Smooth muscle cell (in vitro differentiated cells): Measurements from ENCODE around the gene STX18. TPM values are rescaled to one million over a fixed set of nuclear protein-coding genes. Genes with fewer than 3 reads are reported as not detected.

Source experiments
- DNase-seq: peaks from one replicate; lab custom pipeline; 2025; ENCODE audit not compliant: unreplicated experiment; lab: John Stamatoyannopoulos, UW
- H2AFZ ChIP-seq: fragments of 200-600 bp; sonication (generic); 2 replicates; pipeline ENCODE4 v1.6.0; 2016; ENCODE audit warnings: antibody characterized with exemption, low read depth, mild to moderate bottlenecking
- H3F3A ChIP-seq: fragments of 200-600 bp; sonication (generic); 2 replicates; pipeline ENCODE4 v1.6.0; 2017; ENCODE audit warnings: antibody characterized with exemption, low read depth
- H3K27ac ChIP-seq: fragments of 200-600 bp; sonication (generic); 2 replicates; pipeline ENCODE4 v1.5.1; 2016; ENCODE audit warnings: low read depth, mild to moderate bottlenecking
- H3K27me3 ChIP-seq: fragments of 200-600 bp; sonication (generic); 2 replicates; pipeline ENCODE4 v1.6.1; 2016; ENCODE audit warnings: low read depth, mild to moderate bottlenecking
- H3K36me3 ChIP-seq: fragments of 200-600 bp; sonication (generic); 2 replicates; pipeline ENCODE4 v1.5.1; 2016; ENCODE audit warnings: low read depth
- H3K4me1 ChIP-seq: fragments of 200-600 bp; sonication (generic); 2 replicates; pipeline ENCODE4 v1.5.1; 2016; ENCODE audit warnings: low read depth
- H3K4me2 ChIP-seq: fragments of 200-600 bp; sonication (generic); 2 replicates; pipeline ENCODE4 v1.6.0; 2016; ENCODE audit warnings: mild to moderate bottlenecking
- H3K4me3 ChIP-seq: fragments of 200-600 bp; sonication (generic); 2 replicates; pipeline ENCODE4 v1.5.1; 2016; ENCODE audit warnings: mild to moderate bottlenecking
- H3K79me2 ChIP-seq: fragments of 200-600 bp; sonication (generic); 2 replicates; pipeline ENCODE4 v1.6.0; 2016; ENCODE audit warnings: low read depth, mild to moderate bottlenecking
- H3K9ac ChIP-seq: fragments of 200-600 bp; sonication (generic); 2 replicates; pipeline ENCODE4 v1.6.0; 2016; ENCODE audit warnings: low read depth
- H3K9me3 ChIP-seq: fragments of 200-600 bp; sonication (generic); replicated peaks from 2 replicates; pipeline ENCODE4 v1.5.1; 2016; ENCODE audit warnings: low read depth
- H4K20me1 ChIP-seq: fragments of 200-600 bp; sonication (generic); 2 replicates; pipeline ENCODE4 v1.6.0; 2016; ENCODE audit warnings: low read depth
- WGBS: methylation state at CpG from one replicate; pipeline ENCODE4 v1.1.7; 2016; ENCODE audit warnings: low lambda C conversion rate; 5-methylcytosine and 5-hydroxymethylcytosine counted together
- polyA plus RNA-seq: library from polyadenylated mRNA; unstranded; fragments of >200 nt; fragmentation: Nextera tagmentation; extraction: Ambion mirVana; gene quantifications from 2 replicates; pipeline ENCODE4 v1.2.1, GENCODE V29; 2016
- total RNA-seq: library from RNA; depleted of rRNA; stranded (reverse); fragments of >200 nt; gene quantifications from 2 replicates; pipeline ENCODE4 v1.2.3, GENCODE V29; 2014
- TF ChIP-seq, protein P1 (sequence below): fragments of 200-600 bp; sonication (generic); IDR thresholded peaks from 2 replicates; pipeline ENCODE4 v1.5.1; 2017; ENCODE audit warnings: borderline replicate concordance, mild to moderate bottlenecking, antibody characterized with exemption; ENCODE audit not compliant: insufficient read depth, poor library complexity, severe bottlenecking

STX18 gene
- total and polyA plus RNA-seq, 2 experiments from 2014 or later = 17.7 to 23.3 TPM

DNA sequence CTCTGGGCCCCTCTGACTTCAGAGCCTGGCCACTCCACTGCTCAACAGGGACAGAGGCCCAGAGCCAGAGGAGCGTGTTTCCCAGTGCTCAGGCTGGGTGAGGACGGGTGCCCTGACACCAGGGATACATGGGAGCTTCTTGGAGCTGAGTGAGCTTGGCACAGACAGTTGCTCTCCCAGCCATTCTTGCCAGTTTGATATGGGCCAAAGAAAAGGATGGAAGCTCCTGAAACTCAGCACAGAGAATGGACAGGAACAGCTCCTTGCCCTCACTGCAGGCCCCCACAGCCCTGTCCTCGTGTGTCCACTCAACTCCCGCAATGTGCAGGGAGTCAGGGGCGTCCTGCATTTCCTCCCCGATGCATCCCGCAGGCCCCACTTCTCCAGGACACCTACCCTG lies 116.2 kb downstream of the STX18 start:
- no peaks in the 10 kb centered on the region for H3K79me2 ChIP-seq
- H2AFZ ChIP-seq = no peak overlapping the region
- peaks cover 9% of the 10 kb centered on the region for H3K4me1 ChIP-seq
- H3K4me2 ChIP-seq = no peak overlapping the region
- TF ChIP-seq, protein P1, sequence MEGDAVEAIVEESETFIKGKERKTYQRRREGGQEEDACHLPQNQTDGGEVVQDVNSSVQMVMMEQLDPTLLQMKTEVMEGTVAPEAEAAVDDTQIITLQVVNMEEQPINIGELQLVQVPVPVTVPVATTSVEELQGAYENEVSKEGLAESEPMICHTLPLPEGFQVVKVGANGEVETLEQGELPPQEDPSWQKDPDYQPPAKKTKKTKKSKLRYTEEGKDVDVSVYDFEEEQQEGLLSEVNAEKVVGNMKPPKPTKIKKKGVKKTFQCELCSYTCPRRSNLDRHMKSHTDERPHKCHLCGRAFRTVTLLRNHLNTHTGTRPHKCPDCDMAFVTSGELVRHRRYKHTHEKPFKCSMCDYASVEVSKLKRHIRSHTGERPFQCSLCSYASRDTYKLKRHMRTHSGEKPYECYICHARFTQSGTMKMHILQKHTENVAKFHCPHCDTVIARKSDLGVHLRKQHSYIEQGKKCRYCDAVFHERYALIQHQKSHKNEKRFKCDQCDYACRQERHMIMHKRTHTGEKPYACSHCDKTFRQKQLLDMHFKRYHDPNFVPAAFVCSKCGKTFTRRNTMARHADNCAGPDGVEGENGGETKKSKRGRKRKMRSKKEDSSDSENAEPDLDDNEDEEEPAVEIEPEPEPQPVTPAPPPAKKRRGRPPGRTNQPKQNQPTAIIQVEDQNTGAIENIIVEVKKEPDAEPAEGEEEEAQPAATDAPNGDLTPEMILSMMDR = no peak
- H3K27me3 ChIP-seq = no peaks in the 10 kb centered on the region
- H3K4me3 ChIP-seq = no peak overlapping the region
- 90% methylated on average over 7 of the region's 7 CpGs for WGBS
- no peak for DNase-seq
- H4K20me1 ChIP-seq = peaks cover 15% of the 10 kb centered on the region
- no peak overlapping the region for H3K27ac ChIP-seq
- H3K36me3 ChIP-seq = no peaks in the 10 kb centered on the region
- no peaks in the 10 kb centered on the region for H3F3A ChIP-seq
- no peak overlapping the region for H3K9ac ChIP-seq
- H3K9me3 ChIP-seq = no peaks in the 10 kb centered on the region

DNA sequence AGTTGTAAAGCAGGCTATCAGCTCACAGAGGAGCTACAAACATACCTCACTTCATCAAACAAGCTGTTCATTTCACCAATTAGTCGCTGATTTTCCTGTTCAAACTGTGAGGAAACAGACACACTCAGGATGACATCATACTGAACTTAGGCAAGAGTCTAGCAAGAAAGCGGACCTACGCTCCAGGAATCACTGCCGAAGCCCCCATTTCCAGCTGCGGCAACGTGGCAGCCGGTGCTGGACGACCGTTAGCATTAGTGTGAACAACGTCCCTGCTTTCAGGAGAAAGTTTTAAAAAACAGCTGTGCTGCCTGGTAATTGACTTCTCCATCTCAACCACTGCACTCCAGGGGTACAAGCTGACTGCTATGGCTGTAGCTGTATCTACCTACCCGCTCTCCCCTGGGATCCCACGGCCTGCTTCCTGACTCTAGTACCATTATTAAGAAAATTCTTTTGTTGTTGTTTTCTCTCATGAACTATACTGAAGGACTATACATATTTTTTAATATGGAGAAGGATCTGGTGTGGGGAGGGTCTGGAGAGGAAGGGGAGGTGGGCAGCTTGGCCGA lies 116.6 kb downstream of the STX18 start:
- Histone ChIP-seq H3K9me3 (no peaks in the 10 kb centered on the region), H3K9ac (no peak overlapping the region)
- WGBS = 90% methylated on average over 13 of the region's 13 CpGs

DNA sequence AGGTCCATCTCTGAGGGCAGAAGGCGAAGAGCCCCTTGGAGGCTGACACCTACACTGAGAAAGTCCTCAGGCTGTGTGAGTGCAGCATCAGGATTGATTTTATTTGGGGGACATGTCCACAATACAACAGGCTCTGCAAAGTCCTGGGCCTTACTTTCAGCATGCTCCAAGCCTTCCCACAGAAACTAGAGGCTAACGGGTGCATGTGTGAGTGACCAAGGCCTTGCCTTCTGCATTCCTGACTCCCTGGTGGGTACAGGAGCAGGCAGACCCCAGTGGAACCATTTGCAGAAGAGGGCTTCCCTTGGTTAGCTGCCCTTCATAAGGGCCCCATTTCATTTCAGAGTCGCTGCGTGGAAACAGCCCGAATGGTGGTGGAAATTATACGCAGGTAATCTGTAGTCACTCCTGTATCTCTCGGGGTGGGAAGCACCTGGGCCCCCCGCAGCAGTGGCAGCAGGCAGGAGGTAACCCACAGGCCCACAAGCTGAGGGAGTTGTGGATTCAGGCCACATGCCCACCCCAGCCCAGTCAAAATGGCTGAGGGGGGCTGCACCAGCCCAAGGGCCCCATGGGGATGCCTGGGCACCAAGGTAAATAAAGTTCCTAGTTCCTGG lies 117.2 kb downstream of the STX18 start:
- WGBS = 96% methylated on average over 7 of the region's 8 CpGs
- peaks cover 9% of the 10 kb centered on the region for H3K4me1 ChIP-seq
- no peaks in the 10 kb centered on the region for H3K9me3 ChIP-seq
- no peak overlapping the region for H3K4me3 ChIP-seq
- peaks cover 14% of the 10 kb centered on the region for H4K20me1 ChIP-seq
- no peaks in the 10 kb centered on the region for H3F3A ChIP-seq
- H3K27me3 ChIP-seq = no peaks in the 10 kb centered on the region
- no peak overlapping the region for H3K4me2 ChIP-seq
- no peak overlapping the region for H3K27ac ChIP-seq
- H3K36me3 ChIP-seq = no peaks in the 10 kb centered on the region
- H2AFZ ChIP-seq = no peak overlapping the region
- H3K79me2 ChIP-seq = no peaks in the 10 kb centered on the region
- no peak overlapping the region for H3K9ac ChIP-seq
- DNase-seq = no peak
- TF ChIP-seq, protein P1 = no peak

More for the DNA sequence above, 116.6 kb downstream of the STX18 start:
- no peak overlapping the region for H2AFZ ChIP-seq
- no peak for DNase-seq
- H3K4me1 ChIP-seq = peaks cover 9% of the 10 kb centered on the region
- H3K27me3 ChIP-seq = no peaks in the 10 kb centered on the region
- H3K27ac ChIP-seq = no peak overlapping the region
- no peak overlapping the region for H3K4me3 ChIP-seq
- TF ChIP-seq, protein P1 = no peak
- H3F3A ChIP-seq = no peaks in the 10 kb centered on the region
- H4K20me1 ChIP-seq = peaks cover 14% of the 10 kb centered on the region
- no peak overlapping the region for H3K4me2 ChIP-seq
- H3K79me2 ChIP-seq = no peaks in the 10 kb centered on the region
- H3K36me3 ChIP-seq = no peaks in the 10 kb centered on the region
